GM21423 (cell line): ENCODE data around the gene MKKS.

ENCODE experiments used
- ATAC-seq: cut with Tn5 transposase; IDR thresholded peaks from one replicate; pipeline ENCODE4 v1.9.1; 2021; ENCODE audit warnings: mild to moderate bottlenecking, moderate library complexity; ENCODE audit not compliant: unreplicated experiment

Gene MKKS

DNA sequence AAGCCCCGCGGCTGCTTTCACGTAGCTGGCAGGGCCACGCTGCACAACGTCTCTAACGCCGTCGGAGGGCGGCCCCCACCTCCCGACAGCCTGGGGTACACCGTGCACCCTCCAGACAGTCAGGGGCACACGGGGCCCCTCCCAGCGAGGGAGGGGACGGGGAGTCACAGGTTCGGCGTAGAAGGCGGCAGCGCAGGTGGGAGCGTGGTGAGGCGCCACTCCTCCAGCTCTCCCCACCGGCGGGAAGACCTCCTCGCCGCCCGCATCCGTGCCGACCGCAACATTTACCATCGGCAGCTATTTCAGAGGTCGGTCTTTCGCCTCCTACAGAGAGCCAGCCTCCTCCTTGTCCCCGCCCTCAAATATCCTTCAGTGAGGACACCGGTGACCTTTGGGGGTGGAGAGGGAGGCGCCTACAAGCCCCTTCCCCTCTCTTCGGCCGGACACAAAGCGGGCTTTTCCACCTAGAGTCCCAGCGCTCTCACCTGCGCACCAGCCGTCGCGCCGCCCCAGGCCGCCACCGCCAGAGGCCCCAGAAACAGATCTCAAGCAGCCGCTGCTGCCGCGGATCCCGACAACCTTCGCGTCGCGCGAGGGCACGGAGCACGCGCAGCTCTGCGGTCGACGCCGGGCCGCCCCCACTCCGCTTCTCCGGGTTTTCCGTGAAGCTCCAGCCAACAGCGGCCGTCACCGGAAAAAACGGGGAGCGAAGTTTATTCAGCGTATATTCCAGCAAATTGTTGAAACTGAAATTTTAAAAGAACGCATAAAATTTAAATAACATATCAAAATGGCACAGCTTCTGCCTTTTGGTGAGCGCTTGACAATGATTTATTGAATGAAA, at the start of gene MKKS:
TSS of gene MKKS (minus strand) at position 600 of the 844 bp plus-strand sequence. CDS start 20,708 bp downstream, outside the sequence.
- peak; percentile 50 for ATAC-seq

DNA sequence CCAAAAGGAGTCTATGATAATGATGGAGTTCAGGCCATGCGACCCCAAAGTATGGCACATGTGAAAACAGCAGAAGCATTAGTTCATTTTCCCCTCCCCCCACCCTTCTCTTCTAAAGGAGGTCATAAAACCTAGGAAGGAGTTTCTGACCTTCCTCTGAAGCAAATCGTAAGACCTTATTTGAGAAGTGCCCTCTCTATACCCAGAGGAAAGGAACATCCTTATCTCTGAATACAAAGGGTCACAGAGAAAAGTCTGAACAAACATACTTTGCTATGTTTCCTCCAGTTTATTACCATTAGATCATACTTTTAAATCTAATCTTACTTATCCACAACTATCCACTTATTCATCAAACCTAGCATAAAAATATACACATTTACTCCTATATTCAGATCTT, 49.7 kb upstream of the MKKS start:
- ATAC-seq = no peak

DNA sequence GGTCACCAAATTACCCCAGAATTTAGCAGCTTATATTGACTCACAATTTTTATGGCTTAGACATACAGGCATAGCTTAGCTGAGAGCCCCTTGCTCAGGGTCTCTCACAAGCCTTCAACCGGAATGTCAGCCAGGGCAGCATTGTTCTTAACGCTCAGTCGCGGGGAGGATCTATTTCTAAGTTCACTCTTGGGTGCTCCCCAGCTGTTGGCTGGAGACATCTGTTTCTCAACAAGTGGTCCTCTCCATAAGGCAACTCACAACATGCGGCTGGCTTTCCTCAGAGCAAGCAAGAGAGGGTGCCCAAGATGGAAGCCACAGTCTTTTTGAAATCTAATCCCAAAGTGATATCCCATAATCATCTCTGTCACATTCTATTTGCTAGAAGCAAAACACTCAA, 47.7 kb upstream of the MKKS start:
- no peak for ATAC-seq

DNA sequence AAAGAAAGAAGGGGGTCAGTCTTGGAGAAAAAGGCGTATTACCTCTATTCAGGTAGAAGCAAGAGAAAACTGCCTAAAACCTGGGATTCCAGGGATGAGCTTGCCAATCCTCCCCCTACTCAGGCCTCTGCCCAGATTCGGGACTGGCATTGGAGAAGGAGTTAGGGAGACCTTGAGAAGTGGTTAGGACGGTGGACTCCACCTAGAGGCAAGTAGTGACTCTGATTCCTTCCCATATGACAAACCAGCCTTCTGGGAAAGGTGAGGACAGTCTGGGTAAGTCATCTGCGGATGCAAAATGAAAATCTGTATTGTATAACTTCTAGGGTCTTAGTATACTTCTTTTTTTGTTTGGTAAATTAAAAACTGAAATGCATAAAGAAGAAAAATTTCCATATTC, 44.9 kb upstream of the MKKS start:
- no peak for ATAC-seq

DNA sequence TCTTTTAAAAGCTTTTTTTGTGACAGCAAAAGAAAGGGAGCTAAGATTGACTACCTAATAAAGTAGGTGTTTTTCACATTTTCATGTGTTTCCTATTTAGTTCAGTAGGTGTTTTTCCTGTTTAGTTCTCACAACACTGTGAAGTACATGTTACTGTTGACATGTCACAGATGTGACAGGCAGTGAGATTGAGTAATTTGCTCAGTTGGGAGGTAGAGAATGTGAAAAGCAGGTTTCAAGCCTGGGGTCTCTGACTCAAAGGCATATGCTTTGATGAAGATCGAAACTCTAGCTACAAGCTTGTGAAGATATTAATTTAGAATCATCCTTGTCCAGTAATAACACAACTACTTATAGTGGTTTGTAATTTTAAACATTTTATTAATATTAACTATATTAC, 44.2 kb upstream of the MKKS start:
- ATAC-seq = no peak

DNA sequence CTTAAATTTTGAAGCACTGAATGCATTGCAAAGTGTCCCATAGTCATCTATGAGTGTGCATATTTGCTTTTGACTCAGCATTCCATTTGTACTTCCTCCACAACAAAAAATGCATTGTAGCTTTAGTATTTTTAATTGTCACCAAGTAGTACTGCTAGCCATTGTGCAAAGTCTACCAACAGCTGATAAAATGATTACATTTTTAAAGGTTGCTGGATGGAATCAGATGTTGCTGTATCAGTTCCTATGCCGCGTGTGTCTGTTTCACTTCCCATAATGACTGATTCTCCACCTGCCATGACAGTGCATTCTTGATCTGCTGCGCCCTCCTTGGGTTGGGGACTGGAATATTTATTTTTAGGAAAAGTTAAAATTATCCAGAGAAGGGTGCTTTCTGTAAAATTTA, 42.3 kb upstream of the MKKS start:
- peak; percentile 85 for ATAC-seq

DNA sequence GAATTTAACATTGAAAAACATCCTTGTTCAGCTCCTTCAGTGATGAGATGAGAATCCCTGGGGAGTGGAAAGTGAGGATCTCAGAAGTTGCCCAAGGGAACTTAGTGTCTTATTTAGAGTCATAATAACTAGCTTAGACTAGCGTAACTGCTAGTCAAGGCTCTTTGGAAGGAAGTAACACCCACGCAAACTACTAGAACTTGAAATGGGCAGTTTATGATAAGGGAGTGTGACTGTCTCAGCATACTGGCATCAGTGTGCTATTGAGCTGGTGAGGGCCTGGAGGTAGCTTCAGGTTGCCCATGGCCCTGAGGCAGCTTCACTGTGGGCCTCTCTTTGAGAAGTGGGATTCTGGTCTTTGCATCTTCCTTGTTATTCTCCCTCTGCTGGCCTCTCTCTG, 41.2 kb upstream of the MKKS start:
- ATAC-seq = no peak

DNA sequence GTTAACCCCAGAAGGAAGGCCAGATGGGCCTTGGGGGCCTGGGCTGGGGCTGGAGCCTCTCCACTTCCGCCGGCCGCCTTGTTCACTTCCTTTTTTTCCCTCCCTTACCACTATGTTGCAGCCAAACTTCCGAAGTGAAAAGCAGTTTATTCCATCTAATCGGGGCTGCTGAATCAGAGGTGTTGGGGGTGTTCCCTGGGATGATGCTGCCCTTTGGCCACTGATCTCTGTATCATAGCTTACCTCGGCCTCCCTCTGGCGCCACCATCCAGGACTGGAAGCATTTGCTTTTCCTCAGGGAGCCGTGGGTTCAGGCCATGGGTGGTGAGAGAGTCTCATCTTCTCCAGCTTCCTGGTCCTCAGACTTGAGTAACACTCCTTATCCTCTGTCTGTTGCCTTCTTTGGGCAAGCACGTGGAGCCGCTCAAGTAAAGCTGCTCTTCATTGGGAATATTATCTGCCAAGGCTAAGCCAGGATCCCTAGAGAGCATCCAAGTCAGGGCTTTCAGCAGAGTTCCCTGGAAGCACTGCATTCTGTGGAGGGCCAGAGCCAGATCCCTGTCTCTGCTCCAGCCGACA, 40.7 kb upstream of the MKKS start:
- no peak for ATAC-seq

DNA sequence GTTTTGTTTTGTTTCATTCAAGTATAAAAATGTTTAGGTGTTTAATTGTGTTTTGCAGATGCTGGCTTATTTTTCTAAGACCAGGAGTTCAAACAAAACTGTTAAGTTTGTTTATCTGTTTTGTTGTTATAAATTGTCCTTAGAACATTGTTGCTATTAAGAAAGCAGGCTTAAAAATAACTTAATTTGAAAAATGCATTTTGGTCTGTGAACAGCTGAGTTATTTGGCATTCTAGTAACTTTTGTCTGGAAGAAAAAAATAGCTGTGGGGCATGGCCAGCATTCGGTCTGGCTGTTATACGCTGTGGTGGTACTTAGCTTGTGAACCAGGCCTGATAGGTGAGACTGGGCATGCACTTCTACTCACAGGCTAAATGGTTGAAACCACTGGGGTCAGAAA, 38.8 kb upstream of the MKKS start:
- ATAC-seq = no peak

DNA sequence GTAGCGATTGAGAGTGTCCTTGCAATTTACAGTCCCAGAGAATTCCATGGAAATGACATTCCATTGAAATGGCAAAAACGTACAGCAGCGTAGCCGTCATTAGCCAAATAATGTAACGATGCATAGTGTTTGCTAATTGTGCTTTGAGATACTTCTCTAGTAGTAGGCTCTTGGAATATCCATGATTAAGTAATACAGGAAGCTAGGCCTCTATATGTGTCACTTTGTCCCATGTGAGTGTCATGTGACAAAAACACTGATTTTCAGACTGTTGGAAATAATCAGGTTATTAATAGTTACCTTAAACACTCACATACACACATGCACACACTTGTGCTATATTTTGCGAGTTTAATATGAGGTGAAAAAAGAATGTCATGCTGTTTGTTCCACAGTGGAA, 36.3 kb upstream of the MKKS start:
- no peak for ATAC-seq

DNA sequence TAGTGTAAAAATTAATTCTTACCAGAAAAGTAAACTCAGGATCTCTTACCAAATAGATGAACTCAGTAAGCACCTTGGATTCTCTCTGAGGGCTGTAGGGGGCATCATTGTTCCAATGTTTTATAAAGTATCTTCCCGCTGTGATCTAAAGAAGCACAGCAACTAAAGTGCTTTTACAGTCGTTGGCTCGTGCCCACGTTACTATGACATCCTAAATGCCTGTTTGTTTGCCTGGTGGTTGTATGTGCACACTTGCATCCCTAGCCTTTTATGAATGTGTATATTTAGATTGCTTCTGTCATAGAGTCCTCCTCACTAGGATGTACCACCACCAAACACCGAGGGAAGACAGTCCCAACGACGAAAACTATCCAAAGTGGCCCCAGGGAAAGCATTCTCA, 35.6 kb upstream of the MKKS start:
- no peak for ATAC-seq

DNA sequence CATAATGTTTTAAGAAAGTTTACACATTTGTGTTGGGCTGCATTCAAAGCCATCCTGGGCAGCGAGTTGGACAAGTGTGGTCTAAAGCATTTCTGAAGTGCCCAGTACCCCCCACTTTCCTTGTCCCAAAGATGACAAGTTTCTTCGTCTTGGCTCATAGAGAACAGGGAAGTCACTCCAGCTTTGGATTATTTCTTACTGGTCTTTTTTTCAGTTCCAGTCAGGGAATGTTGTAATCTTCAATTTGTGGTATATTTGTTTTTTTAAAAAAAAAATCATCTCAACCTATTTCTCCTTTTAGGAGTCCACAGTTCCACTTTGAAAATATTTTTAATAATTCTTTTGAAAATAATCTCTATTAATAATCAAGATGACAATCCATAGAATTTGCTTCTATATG, 35.0 kb upstream of the MKKS start:
- ATAC-seq = no peak

DNA sequence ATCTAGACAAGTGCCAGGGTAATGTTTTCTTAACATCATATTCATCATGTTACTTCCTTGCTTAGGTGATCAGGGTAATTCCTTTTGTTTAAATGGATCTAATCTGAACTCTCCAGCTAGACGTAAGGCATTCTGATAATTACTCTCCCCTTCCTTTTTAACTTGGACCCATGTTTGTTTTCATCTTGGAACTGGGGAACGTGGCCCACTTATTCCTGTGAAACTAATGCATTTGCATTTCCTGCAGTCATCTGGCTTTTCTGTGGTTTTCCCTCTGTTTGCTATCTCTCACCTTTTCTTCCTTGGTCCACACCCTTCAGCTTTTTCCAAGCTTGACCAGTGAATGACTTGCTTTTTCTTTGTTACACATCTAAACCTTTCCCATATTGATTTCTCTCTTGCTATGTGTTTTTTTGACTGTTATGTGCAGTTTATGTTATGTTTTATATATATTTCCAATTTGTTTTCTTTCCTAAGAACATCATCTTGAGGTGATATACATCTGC, 34.4 kb upstream of the MKKS start:
- ATAC-seq = no peak

DNA sequence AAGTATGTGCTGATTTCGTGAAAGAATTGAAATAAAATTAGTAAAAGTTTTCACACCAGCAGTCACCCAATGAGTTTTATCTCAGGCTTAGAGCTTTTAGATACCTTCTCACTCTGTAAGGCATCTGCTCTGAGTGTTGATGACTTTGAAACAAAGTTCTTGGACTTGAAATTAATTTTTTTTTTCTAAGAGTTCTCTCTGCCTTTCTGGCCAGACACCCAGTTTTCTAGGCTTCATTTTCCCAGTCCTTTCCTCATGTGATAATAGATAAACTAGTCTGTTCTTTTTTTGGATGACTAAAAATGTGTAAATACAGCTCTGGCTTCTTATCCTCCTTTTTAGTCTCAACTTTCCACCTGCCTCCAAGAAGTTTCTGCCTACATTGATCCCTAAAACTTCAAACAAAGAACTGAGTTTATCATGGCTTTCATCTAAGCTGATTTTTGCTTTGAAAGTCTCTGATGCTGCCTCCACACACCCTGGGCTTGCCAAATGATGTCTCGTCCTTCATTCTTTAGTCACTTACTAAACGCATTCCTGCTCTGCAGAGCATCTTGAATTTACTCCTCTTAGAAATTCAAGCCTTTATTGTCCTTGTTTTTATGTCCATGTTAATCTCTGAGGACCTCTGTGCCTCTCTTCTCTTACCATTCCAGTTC, 33.8 kb upstream of the MKKS start:
- ATAC-seq = no peak

DNA sequence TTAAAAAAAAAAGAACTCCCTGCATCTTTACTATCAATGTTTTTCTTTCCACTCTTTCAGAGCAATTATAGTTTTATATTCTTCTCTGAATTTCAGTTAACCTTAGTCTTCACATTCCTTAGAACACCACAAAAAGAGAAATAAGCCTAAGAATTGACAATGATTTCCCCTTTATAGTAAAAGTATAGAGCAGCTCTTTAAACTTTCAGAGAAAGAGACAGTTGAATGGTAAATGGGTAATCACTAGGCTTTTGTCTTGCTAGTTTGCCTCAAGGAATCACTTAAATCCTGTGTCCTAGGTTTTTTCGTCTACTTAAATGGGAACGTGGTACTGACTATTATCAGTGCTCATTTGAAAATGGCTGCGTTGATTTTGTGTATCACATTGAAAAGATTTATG, 32.8 kb upstream of the MKKS start:
- no peak for ATAC-seq

DNA sequence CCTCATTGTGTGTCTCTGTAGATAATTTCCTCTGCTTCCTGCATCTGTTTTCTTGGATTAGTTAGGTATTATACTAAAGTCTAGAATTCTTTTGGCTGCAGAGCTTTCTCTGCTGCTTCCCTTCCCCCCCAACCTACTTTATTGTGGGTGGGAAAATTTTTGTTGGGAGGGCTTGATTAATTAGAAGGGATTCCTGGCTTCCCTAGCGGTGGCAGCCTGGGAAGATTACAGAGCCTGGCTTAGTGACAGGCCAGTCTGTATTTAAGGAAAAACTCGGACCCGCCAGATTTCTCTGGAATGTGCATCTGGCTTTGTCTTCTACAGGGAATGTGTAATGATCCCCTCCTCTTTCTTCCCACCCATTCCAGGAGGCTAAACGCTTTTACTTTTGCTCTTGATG, 32.3 kb upstream of the MKKS start:
- ATAC-seq = no peak

DNA sequence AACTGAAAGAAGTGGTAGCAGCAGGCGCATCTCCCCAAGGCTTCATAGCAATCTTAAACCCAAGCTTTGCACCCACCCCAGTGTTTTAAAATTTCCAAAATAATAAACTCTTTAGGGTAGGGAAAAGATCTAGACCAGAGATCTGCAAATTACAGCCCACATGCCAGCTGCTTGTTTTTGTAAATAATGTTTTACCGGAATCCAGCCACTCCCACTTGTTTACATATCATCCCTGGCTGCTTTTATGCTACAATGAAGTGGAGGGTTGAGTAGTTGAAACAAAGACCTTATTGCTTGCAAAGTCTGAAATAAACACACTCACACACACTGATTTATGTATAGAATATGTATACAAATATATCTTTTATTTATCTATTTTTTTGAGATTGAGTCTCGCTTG, 31.1 kb upstream of the MKKS start:
- ATAC-seq = no peak

DNA sequence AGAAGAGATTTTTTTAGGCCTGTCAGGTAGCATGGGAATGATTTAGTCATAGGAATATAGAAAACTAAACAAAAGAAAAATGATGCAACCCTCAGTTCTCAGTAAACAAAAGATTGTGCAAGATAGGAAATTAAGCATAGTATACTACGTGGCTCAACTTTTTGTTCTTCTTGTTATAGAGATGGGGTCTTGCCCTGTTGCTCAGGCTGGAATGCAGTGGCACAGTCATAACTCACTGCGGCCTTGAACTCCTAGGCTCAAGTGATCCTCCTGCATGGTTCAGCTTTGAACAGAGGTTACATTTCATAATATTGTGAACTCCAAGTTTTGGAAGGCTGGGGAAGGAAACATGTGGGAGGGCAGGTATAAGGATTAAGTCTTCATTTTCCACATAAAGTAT, 29.6 kb upstream of the MKKS start:
- no peak for ATAC-seq

DNA sequence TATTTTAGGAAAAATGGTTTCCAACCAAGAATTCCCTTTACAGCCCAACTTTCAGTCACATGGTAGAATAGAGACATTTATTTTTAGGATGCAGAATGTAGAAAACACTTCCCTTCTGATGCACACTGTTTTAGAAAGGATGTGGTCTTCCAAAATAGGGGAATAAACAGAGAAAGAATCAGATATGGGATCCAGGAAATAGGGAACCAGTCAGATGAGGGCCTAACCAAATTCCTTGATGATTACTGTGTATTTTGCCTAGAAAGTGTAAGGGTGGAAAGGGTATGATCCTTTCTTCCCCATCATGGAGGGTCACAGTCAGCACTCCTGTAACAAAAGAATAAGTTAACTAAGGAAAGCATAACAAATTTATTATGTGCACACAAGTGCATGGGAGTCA, 28.5 kb upstream of the MKKS start:
- no peak for ATAC-seq

DNA sequence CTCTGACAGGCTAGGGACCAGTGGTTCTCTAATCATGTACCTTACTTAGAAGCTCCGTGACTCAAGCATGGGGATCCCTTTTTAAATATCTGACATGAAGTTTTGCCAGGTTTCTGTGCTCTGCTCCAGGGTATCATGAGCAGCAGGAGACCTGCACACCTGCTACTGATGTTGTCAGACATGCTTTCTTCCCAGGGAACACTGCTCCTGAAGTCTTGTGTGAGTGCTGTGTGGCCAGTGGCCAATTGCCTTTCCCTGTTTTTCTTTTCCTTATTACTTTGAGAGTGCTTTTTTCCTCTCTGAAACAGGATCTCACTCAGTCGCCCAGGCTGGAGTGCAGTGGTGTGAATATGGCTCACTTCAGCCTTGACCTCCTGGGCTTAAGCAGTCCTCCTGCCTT, 27.5 kb upstream of the MKKS start:
- no peak for ATAC-seq

DNA sequence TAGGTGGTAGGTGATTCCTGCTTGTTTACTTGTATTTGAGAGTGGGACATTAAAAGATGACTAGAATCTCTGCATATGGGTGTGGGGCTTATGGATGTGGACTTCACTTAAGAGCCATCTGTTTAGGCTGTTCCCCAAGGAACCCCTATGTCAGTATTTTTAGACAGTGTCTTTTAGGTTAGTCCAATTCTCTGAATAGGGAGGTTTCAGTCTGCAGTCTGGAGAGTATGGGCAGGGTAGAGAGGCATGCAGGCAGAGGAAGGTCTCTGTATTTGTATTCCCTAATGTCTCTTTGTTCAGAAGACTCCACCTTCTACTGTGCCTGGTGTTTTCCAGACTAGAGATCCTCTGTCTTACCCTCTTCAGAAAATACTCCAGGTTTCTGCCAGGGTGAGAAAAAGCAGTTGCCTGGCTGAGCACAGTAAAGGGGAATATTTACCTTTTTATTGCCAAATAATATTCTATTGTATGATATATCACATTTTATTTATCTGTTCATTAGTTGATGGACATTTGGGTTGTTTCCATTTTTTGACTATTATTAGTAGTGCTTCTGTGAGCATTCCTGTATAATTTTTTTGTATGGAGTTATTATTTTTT, 20.2 kb upstream of the MKKS start:
- no peak for ATAC-seq

DNA sequence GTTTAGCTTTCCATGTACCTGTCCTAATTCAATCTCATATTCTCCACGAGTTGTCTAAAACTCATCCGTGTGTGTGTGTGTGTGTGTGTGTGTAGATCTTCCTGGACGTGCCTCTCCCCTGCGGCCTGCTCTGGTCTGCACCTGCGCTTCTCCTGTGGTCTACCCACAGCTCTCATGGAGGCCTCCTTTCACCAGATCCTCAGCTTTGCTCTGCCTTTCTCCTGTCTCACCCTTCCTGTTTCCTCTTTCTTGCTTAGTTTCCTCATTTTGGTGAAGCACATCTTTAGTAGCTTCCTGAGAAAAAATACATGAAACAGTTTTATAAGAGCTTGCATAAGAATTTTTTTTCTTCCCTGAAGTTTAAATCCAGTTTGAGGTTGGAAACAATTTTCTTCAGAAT, 19.2 kb upstream of the MKKS start:
- ATAC-seq = peak; percentile 98
